Fibroblast of skin of abdomen (primary cell): ENCODE results near the gene FOXK1. TPM values are rescaled to one million over a fixed set of nuclear protein-coding genes. Genes with fewer than 3 reads are reported as not detected.
"Not testable (repeated sequence)": the region's sequence is repeated elsewhere in the genome, so short reads cannot be mapped to it uniquely, and the experiment has no call there.

Source experiments
- DNase-seq: peaks from one replicate; pipeline ENCODE4 v3.0.0-alpha.2; 2013
- polyA plus RNA-seq, 2 experiments: library from polyadenylated mRNA; unstranded; fragments of 120-200 nt; gene quantifications; one replicate each; pipeline ENCODE4 v1.2.1, GENCODE V29; 2013; ENCODE audit not compliant: insufficient read length in 2 of 2

FOXK1 gene
- 11.6 TPM for polyA plus RNA-seq (2013, experiment 1 of 2; ENCODE audit: insufficient read length)
- 11.3 TPM for polyA plus RNA-seq (2013, experiment 2 of 2; ENCODE audit: insufficient read length)

DNA sequence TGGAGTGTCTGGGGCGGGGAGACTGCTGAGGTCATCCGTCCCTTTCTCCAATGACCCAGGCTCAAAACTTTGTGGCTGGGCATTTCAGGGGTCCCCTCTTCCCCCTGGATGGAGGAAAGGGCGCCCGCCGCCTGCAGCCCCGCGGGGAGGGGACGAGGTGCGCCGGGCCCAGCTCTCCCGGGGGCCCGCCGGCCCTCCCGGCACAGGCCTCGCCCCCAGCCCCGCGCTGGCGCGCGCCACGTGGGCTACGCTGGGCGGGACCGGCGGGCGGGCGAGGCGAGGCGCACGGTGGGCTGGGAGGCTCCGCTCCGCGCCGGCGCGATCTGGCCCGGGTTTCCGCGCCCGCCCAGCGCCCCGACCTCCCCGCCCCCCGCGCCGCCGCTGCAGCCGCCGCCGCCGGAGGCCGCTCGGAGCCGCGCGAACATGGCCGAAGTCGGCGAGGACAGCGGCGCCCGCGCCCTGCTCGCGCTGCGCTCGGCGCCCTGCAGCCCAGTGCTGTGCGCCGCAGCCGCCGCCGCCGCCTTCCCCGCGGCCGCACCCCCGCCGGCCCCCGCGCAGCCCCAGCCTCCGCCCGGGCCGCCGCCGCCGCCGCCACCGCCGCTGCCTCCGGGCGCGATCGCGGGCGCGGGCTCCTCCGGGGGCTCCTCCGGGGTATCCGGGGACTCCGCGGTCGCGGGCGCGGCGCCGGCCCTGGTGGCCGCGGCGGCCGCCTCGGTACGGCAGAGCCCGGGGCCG lies at the start of gene FOXK1:
Gene FOXK1 (plus strand): TSS at position 410 of the 735 bp plus-strand sequence. CDS start 14 bp downstream, at position 424.
- DNase-seq = peak; percentile 83

DNA sequence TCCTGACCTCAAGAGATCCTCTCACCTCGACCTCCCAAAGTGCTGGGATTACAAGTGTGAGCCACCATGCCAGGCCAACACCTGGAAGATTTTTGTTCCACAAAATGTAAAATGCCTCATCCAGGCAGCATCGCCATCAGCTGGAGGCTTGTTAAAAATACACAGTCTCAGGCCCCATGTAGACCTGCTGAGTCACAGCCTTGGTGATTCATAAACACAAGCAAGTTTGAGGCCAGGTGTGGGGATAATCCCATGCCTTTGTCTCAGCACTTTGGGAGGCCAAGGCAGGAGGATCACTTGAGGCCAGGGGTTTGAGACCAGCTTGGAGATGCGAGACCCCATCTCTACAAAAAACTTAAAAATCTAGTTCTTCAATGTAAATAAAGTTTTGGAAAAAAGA lies 49.1 kb upstream of the FOXK1 start:
- peak; percentile 30 for DNase-seq

DNA sequence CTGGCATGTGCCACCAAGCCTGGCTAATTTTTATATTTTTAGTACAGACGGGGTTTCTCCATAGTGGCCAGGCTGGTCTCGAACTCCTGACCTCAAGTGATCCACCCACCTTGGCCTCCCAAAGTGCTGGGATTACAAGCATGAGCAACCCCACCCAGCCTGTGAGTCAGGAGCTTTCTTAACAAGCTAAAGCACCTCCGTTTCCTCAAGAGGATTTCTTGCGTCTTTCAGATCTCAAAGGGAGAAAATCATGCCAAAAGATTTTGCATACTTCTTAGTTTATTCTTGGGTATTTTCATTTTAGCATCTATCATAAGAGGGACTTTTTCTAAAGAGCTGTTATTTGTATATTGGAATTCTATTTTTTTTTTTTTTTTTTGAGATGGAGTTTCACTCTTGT lies 47.9 kb upstream of the FOXK1 start:
- no peak for DNase-seq

DNA sequence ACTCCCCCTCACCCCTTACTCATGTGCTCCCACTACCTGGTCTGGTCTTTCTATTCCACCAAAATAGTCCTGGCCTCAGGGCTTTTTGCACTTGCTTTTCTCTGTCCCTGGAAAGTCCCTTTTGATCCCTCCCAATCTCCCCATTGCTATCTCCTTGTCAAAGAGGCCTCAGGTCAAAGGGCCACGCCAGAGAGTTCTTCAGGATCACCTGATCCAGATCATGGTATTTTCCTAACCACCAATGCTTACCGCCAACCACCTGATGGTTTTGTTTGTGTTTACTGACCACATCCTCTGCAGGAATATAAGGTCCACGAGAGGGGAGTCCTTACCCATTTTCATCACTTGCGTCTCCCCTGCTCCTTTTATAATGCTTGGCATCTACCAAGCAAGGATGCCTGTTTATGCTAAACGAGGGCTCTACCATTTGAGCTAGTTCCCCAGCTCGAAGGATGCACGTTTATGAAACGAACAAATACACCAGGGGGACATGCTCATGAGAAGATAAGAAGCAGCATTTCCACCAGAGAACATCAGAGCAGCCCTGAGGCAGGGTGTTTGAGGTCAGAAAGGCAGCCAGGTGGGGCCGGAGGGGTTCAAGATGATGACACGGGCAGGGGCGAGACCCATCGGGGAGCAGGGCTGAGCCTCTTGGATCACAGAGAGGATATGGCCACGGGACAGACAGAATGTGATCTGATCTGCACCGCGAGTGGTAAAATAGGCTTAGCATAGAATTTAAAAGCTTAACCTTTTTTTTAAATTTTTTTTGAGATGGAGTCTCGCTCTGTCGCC lies 43.1 kb upstream of the FOXK1 start:
- no peak for DNase-seq

DNA sequence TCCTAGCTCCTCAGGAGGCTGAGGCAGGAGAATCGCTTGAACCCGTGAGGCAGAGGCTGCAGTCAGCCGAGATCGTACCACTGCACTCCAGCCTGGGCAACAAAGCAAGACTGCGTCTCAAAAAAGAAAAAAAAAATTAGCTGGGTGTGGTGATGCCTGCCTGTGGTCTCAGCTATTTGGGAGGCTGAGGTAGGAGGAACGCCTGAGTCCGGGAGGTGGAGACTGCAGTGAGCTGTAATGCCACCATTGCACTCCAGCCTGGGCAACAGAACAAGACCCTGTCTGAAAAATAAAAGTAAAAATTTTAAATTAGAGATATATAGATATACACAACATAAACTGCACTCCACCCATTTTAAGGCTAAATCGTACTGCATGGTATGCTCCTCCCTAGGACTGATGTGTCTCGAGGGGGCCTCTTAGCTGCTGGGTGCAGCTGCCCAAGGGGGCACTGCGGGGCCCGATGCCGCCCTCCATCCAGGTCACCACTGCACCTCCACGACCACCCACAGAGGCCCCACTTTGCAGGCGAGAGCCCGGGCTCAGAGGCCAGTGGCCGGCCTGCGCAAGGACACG lies 40.9 kb upstream of the FOXK1 start:
- DNase-seq = no peak

DNA sequence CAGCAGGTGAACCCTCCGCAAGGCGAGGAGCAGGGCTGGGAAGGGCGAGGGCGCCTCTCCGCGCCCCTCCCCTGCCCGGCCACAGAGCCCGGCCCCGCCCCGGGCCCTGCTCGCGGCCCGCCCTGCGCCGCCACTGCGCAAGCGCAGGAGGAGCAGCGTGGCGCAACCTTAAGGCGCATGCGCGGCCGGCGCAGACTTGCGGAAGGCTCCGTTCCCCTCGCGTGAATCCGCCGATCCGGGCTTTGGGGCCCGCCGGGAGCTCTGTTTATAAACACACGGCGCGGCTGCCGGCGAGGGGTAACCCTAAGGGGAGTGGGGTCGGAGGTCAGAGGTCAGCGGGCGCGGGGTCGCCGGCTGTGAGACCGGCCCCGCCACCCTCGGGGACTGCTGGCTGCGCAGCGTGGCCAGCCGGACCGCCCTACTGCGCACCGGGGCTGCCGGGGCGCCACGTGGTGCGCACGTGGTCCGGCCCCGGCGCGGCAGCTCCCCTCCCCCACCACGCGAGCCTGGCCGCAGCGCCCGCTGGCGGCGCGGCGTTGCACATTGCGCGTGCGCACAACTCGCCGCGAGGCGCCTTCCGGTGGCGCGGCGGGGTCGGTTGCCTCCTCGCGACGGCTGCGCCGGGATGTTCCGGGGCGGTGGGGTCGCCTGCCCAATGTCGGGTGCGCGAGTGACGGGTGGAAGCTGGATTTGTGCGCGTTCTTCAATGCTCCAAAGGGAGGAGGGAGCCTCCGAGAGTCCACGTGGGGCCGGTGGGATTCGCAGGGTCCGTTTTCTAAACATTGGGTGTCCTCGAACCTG lies 40.2 kb upstream of the FOXK1 start:
- peak; percentile 93 for DNase-seq

DNA sequence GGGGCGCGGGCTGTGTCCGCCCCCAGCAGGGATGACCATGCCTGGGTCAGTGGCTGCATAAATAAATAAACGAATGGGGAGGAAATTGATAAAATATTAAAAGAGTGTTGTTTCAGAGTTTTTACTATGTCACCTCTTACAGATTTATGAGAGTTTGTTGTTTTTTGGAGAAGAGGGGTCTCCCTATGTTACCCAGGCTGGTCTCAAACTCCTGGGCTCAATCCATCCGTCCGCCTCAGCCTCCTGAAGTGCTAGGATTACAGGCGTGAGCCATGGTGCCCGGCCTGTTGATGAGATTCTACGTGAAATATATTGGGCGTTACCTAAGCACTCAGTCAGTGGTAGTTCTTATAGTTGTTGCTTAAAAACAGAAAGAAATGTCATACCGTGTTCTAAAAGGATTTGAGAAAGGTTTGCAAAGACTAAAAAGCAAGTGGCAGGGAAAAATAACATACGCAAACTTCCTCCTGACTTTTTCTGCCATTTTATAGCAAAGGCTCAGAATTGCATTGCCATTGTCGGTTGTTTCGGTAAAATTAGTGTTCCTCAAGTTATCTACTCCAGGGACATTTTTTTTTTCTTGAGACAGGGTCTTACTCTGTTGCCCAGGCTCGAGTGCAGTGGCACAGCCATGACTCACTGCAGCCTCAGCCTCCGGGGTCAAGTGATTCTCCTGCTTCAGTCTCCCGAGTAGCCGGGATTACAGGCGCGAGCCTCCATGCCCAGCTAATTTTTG lies 39.5 kb upstream of the FOXK1 start:
- DNase-seq = no peak

DNA sequence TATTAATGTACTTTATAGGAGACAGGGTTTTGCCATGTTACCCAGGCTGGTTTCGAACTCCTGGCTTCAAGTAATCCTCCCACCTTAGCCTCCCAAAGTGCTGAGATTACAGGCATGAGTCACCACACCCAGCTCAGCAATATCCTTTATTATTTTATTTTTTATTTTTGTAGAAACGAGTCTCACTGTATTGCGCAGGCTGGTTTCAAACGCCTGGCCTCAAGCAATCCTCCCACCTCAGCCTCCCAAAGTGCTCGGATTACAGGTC lies 39.0 kb upstream of the FOXK1 start:
- not testable (repeated sequence) for DNase-seq

DNA sequence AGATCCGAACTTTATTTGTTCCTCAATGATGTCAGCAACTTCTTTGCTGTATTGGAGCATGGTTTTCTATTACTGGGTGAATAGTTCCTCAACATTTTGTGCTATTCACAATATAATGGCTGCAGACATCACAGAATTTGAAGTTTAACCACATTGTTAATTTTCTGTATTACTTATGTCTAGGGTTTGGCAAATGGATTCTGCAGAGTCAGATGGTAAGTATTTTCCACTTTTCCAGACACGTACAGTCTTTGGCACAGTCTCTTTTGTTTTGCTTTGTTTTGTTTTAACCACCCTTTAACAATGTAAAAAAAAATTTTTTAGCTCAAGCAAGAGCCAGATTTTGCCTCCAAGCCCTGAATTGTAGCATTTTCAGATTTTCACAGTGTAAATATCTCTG lies 36.8 kb upstream of the FOXK1 start:
- DNase-seq = peak; percentile 46

DNA sequence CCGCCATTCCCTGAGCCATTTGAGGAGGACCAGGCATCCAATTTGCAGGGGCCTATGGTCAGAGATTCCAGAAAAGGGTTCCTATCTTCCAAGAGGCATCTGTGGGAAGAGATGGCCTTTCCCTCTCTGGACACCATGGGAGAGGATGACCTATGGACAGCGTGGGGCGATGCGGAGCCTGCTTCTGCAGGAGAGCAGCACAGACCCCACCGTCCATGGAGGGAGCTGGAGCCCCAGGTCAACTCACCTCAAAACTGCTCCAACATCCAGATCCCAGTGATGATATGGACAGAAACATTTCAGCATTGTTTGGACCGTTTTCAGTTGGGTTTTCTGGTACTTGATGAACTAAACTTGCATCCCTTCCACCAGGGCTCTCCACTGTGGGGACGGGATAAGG lies 34.0 kb upstream of the FOXK1 start:
- no peak for DNase-seq

DNA sequence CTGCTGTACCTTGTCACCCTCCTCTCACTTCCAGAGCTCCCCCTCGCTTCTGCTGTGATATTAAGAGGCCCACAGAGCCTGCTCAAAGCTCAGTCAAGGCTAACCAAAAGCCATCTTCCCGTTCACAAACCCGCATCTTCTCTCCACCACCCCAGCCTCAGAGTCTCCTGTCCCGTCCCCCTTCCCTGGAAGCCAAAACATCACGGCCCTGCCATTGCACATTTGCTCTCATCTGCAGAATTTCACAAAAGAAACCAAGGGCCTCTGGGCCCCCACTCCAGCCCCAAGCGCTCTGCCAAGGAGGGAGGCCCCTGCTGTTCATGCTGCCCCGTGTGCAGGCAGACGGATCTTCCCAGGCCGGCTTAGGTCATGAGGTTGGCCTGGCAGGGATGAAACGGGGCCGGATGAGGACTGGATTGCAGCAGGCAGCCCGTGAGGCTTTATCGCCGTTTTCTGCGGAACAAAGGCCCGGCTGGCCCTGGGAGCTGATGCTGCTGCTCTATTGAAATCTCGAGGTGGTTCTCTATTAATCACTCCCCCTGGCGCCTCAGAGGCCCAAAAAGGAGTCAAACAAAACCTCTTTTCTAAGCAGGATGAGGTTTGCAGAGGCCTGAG lies 31.6 kb upstream of the FOXK1 start:
- peak; percentile 47 for DNase-seq

DNA sequence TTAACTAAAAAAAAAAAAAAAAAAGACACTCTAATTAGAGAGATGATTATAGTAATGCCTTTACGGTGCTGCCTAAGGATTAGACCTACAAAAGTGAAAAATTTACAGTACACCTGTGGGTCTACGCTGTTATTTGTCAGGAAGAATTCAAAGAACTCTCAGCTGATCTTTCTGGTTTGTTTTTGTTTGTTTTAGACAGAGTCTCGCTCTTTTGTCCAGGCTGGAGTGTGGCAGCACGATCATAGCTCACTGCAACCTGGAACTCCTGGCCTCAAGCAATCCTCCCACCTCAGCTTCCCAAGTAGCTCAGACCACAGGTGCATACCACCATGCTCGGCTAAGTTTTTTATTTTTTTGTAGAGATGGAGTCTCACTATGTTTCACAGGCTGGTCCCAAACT lies 28.3 kb upstream of the FOXK1 start:
- DNase-seq = no peak

DNA sequence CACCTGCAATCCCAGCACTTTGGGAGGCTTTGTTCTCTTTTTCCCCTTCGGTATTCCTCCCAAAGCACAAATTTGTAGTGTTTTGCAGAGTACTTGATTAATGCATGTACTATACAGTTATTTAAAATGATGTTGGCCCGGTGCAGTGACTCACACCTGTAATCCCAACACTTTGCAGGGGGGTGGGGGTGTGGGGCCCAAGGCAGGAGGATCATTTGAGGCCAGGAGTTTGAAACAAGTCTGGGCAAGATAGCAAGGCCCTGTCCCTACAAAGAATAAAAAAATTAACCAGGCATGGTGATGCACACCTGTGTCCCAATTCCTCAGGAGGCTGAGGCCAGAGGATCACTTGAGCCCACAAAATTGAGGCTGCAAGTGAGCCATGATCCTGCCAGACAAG lies 26.8 kb upstream of the FOXK1 start:
- no peak for DNase-seq

DNA sequence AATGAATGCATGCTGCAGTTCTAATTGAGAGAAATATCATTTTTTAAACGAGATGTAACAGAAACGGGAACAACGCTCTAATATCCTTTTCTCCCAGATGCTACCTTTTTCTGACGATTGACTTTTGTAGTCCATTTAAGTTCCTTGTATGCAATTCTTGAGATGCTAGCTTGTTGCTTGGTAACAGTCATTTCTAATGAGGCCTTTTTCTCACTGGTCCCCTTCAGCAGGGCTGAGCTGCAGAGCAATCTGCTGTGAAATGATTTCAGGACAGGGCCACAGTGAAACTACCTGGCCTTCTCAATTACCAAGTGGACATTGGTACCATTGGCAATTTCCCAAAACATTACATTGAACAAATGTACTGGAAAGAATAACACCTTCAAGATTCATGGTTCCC lies 26.2 kb upstream of the FOXK1 start:
- DNase-seq = no peak

DNA sequence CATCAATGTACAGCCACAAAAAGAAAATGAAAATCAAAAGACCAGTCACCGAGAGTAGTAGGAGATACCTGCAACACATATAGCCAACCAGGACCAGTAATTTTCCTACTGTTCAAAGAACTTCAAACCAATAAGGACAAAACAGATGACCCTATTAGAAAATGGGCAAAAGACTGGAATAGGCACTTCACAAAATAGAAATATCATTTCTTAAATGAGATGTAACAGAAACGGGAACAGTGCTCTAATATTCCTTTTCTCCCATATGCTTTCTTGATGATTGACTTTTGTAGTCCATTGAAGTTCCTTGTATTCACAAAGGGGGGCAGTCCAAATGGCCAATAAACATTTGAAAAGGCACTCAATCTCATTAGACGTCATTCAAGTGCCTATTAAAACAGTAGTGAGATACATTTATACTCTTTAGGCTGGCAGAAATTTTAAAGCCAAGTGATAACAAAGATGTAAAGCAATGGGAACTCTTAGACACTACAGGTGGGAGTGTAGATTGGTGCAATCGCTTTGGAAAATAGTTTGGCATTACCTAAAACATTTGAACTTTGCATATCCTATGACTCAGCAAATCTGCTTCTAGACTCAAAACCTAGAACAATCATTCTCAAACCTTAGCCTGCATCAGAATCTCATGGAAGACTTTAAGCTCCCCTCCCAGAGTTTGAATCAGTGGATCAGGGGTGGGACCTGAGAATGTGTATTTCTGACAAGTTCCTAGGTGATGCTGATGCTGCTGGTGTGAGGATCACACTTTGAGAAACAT lies 24.3 kb upstream of the FOXK1 start:
- no peak for DNase-seq

DNA sequence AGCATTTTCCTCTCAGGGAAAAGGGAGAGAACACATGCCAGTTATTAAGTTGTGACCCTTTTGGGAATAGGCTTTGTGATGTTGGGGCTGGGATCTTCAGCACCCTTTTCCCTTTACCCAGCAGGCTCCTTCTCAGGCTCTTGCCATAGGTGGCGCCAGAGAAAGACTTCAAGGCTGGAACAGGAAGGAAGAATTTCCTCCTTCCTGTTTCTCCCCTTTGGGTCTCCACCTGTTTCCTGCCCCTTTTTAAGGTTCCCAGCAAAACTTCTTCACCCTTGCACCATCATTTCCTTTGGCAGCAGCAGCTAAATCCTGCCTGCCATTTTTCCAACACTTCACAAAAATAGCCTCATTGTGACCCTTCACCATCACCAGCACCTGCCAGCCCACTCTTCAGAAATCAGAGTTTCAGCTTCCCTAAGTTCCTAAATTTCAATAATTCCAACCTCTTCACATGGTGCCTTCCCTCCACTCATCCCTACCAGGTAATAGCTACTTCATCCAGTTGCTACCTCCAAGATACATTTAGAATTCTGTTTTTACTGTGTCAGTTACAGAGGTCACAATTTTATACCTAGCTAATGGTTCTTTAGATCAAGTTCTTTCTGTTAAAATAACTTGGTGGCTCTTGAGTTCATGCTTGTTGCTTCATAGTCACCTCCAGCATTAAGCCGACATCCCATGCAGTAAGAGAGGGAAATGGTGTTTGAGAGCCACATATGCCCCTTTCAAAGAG lies 22.4 kb upstream of the FOXK1 start:
- DNase-seq = no peak

DNA sequence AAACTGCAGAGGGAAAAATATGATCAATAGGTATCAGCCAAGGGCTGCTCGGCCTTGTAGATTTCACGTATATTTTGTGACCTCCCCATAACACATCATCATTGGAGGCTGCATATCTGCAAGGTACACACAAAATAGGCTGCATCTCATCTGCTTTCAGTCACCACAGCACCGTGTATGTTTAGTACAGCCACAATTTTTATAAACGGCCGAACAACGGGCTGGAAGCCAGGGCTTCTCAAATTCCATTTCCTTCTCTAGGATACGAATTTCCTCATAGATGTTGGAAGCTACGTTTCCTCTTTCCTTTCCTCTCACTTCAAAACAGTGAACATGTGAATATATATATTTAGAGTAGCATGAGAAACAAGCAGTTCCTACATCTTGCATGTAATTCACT lies 20.2 kb upstream of the FOXK1 start:
- DNase-seq = peak; percentile 45

DNA sequence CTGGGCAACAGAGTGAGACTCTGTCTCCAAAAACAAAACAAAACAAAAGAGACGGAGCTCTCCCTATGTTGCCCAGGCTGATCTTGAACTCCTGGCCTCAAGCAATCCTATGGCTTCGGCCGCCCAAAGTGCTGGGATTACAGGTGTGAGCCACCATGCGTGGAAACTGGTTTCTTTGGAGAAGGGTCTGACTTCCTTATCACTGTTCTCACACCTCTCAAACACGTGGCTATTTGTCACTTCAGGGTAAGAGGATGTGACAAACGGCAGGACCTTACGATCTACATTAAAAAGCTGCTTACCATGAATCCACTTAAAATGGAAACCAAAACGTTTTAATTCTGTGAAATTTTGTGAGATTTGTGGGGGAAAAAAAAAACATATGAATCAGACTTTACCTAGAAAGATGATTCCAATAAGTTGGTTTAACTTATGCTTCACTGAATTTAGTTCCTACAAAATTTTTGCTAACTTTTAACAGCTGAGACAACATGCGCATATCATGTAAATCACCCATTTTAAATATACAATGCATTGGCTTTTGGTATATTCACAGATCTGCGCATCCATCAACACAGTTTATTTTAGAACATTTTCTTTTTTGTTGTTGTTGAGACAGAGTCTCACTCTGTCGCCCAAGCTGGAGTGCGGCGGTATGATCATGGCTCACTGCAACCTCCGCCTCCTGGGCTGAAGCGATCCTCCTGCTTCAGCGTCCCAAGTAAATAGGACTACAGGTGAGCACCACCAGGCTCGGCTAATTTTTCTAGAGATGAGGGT lies 18.7 kb upstream of the FOXK1 start:
- DNase-seq = no peak

DNA sequence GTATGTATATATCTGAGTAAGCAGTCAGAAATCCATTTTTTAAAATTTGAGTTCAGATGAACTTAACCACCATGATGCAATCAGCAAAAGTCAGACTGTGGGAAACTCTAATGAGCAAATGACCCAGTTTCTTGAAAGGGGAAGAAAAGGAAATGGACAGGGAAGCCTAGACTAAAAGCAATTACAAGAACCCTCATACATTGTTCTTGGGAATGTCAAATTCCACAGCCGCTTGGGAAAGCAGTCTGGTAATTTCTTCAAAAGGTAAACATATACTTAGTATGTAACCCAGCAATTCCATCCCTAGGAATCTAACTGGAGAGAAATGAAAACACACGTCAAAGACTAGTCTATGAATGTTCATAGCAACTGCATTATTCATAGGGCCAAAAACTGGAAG lies 16.4 kb upstream of the FOXK1 start:
- DNase-seq = peak; percentile 98
